ENCODE measurements around the gene SAMD4A. TPM values are rescaled to one million over a fixed set of nuclear protein-coding genes. Genes with fewer than 3 reads are reported as not detected.
"Not testable (repeated sequence)": the region's sequence is repeated elsewhere in the genome, so short reads cannot be mapped to it uniquely, and the experiment has no call there.

The SAMD4A gene
- total RNA-seq, 2 donors from 2014 or later = 11.2 to 15.3 TPM

DNA sequence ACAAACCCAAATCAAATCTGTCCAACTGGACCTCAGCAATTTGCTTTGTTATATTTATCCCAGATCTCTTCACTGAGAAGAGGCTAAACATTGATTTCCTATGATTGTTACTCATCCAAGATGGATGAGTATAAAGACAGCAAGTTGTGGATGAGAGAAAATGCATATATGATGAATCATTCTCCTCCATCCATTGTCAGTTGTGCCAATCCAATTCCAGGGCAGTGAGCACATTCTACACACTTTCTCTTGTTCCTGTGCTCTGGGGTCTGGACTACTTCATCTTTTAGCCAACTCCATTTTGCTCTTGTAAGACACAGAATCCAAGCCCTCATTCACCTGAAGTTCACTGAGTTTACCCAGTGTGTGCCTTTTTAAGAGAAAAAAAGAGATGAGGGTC is 230.0 kb downstream of the SAMD4A start:
- no peaks in the 10 kb centered on the region for H3K4me1 ChIP-seq
- TF ChIP-seq, protein P1, sequence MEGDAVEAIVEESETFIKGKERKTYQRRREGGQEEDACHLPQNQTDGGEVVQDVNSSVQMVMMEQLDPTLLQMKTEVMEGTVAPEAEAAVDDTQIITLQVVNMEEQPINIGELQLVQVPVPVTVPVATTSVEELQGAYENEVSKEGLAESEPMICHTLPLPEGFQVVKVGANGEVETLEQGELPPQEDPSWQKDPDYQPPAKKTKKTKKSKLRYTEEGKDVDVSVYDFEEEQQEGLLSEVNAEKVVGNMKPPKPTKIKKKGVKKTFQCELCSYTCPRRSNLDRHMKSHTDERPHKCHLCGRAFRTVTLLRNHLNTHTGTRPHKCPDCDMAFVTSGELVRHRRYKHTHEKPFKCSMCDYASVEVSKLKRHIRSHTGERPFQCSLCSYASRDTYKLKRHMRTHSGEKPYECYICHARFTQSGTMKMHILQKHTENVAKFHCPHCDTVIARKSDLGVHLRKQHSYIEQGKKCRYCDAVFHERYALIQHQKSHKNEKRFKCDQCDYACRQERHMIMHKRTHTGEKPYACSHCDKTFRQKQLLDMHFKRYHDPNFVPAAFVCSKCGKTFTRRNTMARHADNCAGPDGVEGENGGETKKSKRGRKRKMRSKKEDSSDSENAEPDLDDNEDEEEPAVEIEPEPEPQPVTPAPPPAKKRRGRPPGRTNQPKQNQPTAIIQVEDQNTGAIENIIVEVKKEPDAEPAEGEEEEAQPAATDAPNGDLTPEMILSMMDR (IDR thresholded peaks at IDR 0.05) = no peak
- no peak for TF ChIP-seq POLR2A (IDR thresholded peaks at IDR 0.05)
- no peak overlapping the region for H3K27ac ChIP-seq
- H3K9me3 ChIP-seq = no peaks in the 10 kb centered on the region
- intact Hi-C loops (cut with DNase I) = no loop called here
- DNase-seq (no peak), ATAC-seq (no peak)
- H3K36me3 ChIP-seq (replicated peaks in 1 of 2; ENCODE audit: insufficient read depth in 1 of 2, low read depth in 2 of 2) = no peaks in the 10 kb centered on the region
- H3K4me3 ChIP-seq = no peak overlapping the region
- no peaks in the 10 kb centered on the region for H3K27me3 ChIP-seq

DNA sequence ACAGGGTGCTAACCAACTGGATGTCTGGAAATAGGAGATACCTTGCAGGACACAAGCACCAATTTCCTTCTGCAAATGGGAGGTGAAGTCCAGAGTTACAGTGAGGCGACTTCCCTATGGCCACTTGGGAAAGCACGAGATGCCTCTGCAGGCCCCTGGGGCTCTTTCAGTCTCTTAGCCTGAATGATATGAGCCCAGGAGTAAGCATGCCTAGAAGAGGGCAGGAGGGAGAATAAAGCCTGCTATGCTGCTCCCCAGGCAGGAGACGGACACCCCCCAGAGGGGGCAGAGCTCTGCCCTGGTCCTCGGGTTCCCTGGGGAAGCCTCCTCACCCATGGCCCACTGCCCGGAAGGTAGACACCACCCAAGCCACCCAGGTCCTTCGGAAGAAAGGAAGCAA is 230.6 kb downstream of the SAMD4A start:
- Histone ChIP-seq H3K36me3 (replicated peaks in 1 of 2; ENCODE audit: insufficient read depth in 1 of 2, low read depth in 2 of 2) (no peaks in the 10 kb centered on the region), H3K9me3 (no peaks in the 10 kb centered on the region), H3K27me3 (no peaks in the 10 kb centered on the region), H3K27ac (no peak overlapping the region), H3K4me3 (no peak overlapping the region), H3K4me1 (no peaks in the 10 kb centered on the region)
- no peak for TF ChIP-seq POLR2A (IDR thresholded peaks at IDR 0.05)
- TF ChIP-seq, protein P1 (IDR thresholded peaks at IDR 0.05) = no peak
- DNase-seq = no peak
- intact Hi-C loops (cut with DNase I) = no loop called here
- no peak for ATAC-seq
- 66 to 82% methylated on average over 6 of the region's 6 CpGs for WGBS, 2 donors

GRCh38 chr14:54797986-54798385 is 231.1 kb downstream of the SAMD4A start:
- TF ChIP-seq, protein P1 (IDR thresholded peaks at IDR 0.05) = no peak
- no peak for TF ChIP-seq POLR2A (IDR thresholded peaks at IDR 0.05)
- no peaks in the 10 kb centered on the region for H3K36me3 ChIP-seq (replicated peaks in 1 of 2; ENCODE audit: insufficient read depth in 1 of 2, low read depth in 2 of 2)
- H3K4me3 ChIP-seq = no peak overlapping the region
- no peak for DNase-seq
- no peak for ATAC-seq
- no peaks in the 10 kb centered on the region for H3K27me3 ChIP-seq
- H3K9me3 ChIP-seq = no peaks in the 10 kb centered on the region
- H3K27ac ChIP-seq = no peak overlapping the region
- 52 to 55% methylated on average over 4 of the region's 4 CpGs for WGBS, 2 donors
- intact Hi-C loops (cut with DNase I) = no loop called here
- no peaks in the 10 kb centered on the region for H3K4me1 ChIP-seq

DNA sequence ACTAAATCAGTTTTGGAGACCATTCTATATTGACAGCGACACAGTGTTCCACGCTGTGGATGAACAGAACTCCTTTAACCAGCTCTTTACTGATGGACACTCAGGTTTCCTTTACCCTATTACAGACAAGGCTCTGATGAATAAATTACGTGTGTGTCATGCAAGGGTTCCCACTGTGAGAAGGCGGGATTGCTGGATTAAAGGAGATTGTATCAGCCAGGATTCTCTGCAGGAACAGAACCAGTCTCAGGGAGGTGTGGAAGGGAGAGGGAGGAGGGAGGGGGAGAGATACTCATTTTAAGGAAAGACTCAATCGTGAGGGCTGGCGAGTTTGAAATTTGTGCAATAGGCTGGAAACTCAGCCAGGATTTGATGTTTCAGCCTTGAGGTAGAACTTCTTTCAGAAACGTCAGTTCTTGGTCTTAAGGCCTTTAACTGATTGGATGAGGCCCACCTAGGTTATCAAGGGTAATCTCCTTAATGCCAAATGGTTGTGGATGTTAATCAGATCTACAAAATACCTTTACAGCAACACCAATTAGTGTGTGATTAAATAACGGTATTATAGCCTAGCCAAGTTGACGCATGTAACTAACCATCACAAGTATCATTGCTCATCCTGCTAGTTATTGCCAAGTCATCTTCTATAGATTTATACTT is 231.7 kb downstream of the SAMD4A start:
- no peak for TF ChIP-seq POLR2A (IDR thresholded peaks at IDR 0.05)
- TF ChIP-seq, protein P1 (IDR thresholded peaks at IDR 0.05) = no peak
- DNase-seq (no peak), ATAC-seq (no peak)
- no peaks in the 10 kb centered on the region for H3K27me3 ChIP-seq
- no peaks in the 10 kb centered on the region for H3K36me3 ChIP-seq (replicated peaks in 1 of 2; ENCODE audit: insufficient read depth in 1 of 2, low read depth in 2 of 2)
- no peaks in the 10 kb centered on the region for H3K4me1 ChIP-seq
- no peaks in the 10 kb centered on the region for H3K9me3 ChIP-seq
- no peak overlapping the region for H3K4me3 ChIP-seq
- no peak overlapping the region for H3K27ac ChIP-seq
- intact Hi-C loops (cut with DNase I) = no loop called here
- WGBS, 2 donors = 69 to 75% methylated on average over 9 of the region's 9 CpGs

DNA sequence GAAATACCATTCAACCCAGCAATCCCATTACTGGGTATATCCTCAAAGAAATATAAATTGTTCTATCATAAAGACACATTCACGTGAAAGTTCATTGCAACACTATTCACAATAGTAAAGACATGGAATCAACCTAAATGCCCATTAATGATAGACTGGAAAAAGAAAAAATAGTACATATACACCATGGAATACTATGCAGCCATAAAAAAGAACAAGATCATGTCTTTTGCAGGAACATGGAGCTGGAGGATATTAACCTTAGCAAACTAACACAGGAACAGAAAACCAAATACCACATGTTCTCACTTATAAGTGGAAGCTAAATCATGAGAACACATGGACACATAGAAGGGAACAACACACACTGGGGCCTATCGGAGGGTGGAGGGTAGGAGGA is 234.6 kb downstream of the SAMD4A start:
- H3K27ac ChIP-seq; intact Hi-C loops (cut with DNase I); DNase-seq; H3K36me3 ChIP-seq (replicated peaks in 1 of 2; ENCODE audit: insufficient read depth in 1 of 2, low read depth in 2 of 2); H3K4me3 ChIP-seq; H3K9me3 ChIP-seq; H3K27me3 ChIP-seq; H3K4me1 ChIP-seq; ATAC-seq: not testable (repeated sequence)
- WGBS, 2 donors = 67 to 82% methylated on average over 2 of the region's 2 CpGs
